HG03469 (cell line): ENCODE results near the gene CASP14.
"Not testable (repeated sequence)": the region's sequence is repeated elsewhere in the genome, so short reads cannot be mapped to it uniquely, and the experiment has no call there.

Experiments
- ATAC-seq: cut with Tn5 transposase; IDR thresholded peaks from one replicate; pipeline ENCODE4 v1.9.1; 2021; ENCODE audit warnings: mild to moderate bottlenecking, moderate library complexity, moderate number of reproducible peaks; ENCODE audit not compliant: unreplicated experiment

Gene CASP14

GRCh38 chr19:15070386-15070785 lies 21.1 kb downstream of the CASP14 start:
- not testable (repeated sequence) for ATAC-seq

GRCh38 chr19:15072930-15073647 lies 23.8 kb downstream of the CASP14 start:
- no peak for ATAC-seq

GRCh38 chr19:15074371-15074770 lies 25.1 kb downstream of the CASP14 start:
- ATAC-seq: no peak

GRCh38 chr19:15075806-15076205 lies 26.5 kb downstream of the CASP14 start:
- ATAC-seq: no peak

- ATAC-seq: not testable (repeated sequence)
These were observed 30.7 kb downstream of the CASP14 start for GRCh38 chr19:15080002-15080401.

GRCh38 chr19:15081911-15082310 lies 32.6 kb downstream of the CASP14 start, which contains the start of gene OR1I1:
OR1I1 (plus strand) TSS chr19:15082211; CDS start chr19:15087066, 4,855 bp downstream.
- no peak for ATAC-seq

- no peak for ATAC-seq
These were observed 37.9 kb downstream of the CASP14 start for GRCh38 chr19:15087182-15087581.

- ATAC-seq: no peak
These were observed 42.9 kb downstream of the CASP14 start for GRCh38 chr19:15091918-15092753.

- no peak for ATAC-seq
These were observed 43.7 kb downstream of the CASP14 start for GRCh38 chr19:15093001-15093400.

GRCh38 chr19:15096223-15096622 lies 46.9 kb downstream of the CASP14 start:
- no peak for ATAC-seq

- not testable (repeated sequence) for ATAC-seq
These were observed 48.7 kb downstream of the CASP14 start for GRCh38 chr19:15097980-15098379.

GRCh38 chr19:15098460-15098859 lies 49.2 kb downstream of the CASP14 start:
- ATAC-seq: no peak

GRCh38 chr19:15099017-15099582 lies 49.8 kb downstream of the CASP14 start:
- no peak for ATAC-seq

GRCh38 chr19:15101479-15102082 lies 52.3 kb downstream of the CASP14 start:
- ATAC-seq: no peak

GRCh38 chr19:15104003-15104402 lies 54.7 kb downstream of the CASP14 start:
- no peak for ATAC-seq

GRCh38 chr19:15104411-15104810 lies 55.1 kb downstream of the CASP14 start:
- no peak for ATAC-seq

- ATAC-seq: no peak
These were observed 55.8 kb downstream of the CASP14 start for GRCh38 chr19:15105044-15105443.

GRCh38 chr19:15107061-15108010 lies 58.1 kb downstream of the CASP14 start, which contains the start of gene SYDE1:
SYDE1 (plus strand) TSS chr19:15107401; CDS start chr19:15107434, 33 bp downstream.
- no peak for ATAC-seq
